ENCODE results near the gene GUCY1A2. TPM values are rescaled to one million over a fixed set of nuclear protein-coding genes. Genes with fewer than 3 reads are reported as not detected.
A peak's percentile ranks its signal among the peaks of the same experiment; 100 is the strongest.

The GUCY1A2 gene
- total RNA-seq, 6 donors from 2014 or later: 4.2 to 22.9 (median 9.2) TPM

- DNase-seq (no peak), ATAC-seq (ENCODE audit: low FRiP score in 2 of 2) (no peak)
- no peaks in the 10 kb centered on the region for H3K4me1 ChIP-seq
- peaks cover 0 to 3% (median 0%) of the 10 kb centered on the region in 4 donors for H3K9me3 ChIP-seq
- H3K4me3 ChIP-seq: no peak overlapping the region
- H3K27ac ChIP-seq: no peak overlapping the region
- TF ChIP-seq POLR2AphosphoS5 (IDR thresholded peaks at IDR 0.05): no peak
- TF ChIP-seq POLR2A (IDR thresholded peaks at IDR 0.05): no peak
- TF ChIP-seq CTCF (IDR thresholded peaks at IDR 0.05): no peak
- TF ChIP-seq EP300 (IDR thresholded peaks at IDR 0.05): no peak
- H3K36me3 ChIP-seq: no peaks in the 10 kb centered on the region
- no peaks in the 10 kb centered on the region for H3K27me3 ChIP-seq
Observed at GRCh38 chr11:106872246-106872645, 146.0 kb downstream of the GUCY1A2 start.

- Histone ChIP-seq H3K4me3 (no peak overlapping the region), H3K4me1 (no peaks in the 10 kb centered on the region), H3K9me3 (peaks cover 0 to 3% (median 0%) of the 10 kb centered on the region in 4 donors), H3K27me3 (no peaks in the 10 kb centered on the region), H3K27ac (no peak overlapping the region), H3K36me3 (no peaks in the 10 kb centered on the region)
- DNase-seq (no peak), ATAC-seq (ENCODE audit: low FRiP score in 2 of 2) (no peak)
- no peak for TF ChIP-seq POLR2A (IDR thresholded peaks at IDR 0.05)
- TF ChIP-seq POLR2AphosphoS5 (IDR thresholded peaks at IDR 0.05): no peak
- TF ChIP-seq EP300 (IDR thresholded peaks at IDR 0.05): no peak
- TF ChIP-seq CTCF (IDR thresholded peaks at IDR 0.05): no peak
Observed at GRCh38 chr11:106858200-106858599, 160.1 kb downstream of the GUCY1A2 start.

GRCh38 chr11:106856566-106856965 lies 161.7 kb downstream of the GUCY1A2 start:
- H3K4me1 ChIP-seq: no peaks in the 10 kb centered on the region
- 73 to 74% methylated on average over 3 of the region's 3 CpGs for WGBS, 2 donors
- no peak for DNase-seq
- no peak for TF ChIP-seq EP300 (IDR thresholded peaks at IDR 0.05)
- H3K9me3 ChIP-seq: peaks cover 0 to 3% (median 0%) of the 10 kb centered on the region in 4 donors
- no peak for ATAC-seq (ENCODE audit: low FRiP score in 2 of 2)
- no peak overlapping the region for H3K27ac ChIP-seq
- no peaks in the 10 kb centered on the region for H3K36me3 ChIP-seq
- no peaks in the 10 kb centered on the region for H3K27me3 ChIP-seq
- no peak overlapping the region for H3K4me3 ChIP-seq

- WGBS, 2 donors: 97 to 100% methylated on average over 6 to 7 of the region's 7 CpGs
- peak; percentile 6 to 22 for ATAC-seq (ENCODE audit: low FRiP score in 2 of 2)
- TF ChIP-seq EP300 (IDR thresholded peaks at IDR 0.05): no peak
- no peak for TF ChIP-seq POLR2AphosphoS5 (IDR thresholded peaks at IDR 0.05)
Observed at GRCh38 chr11:106854429-106854828, 163.8 kb downstream of the GUCY1A2 start.

GRCh38 chr11:106853850-106854401 lies 164.3 kb downstream of the GUCY1A2 start:
- no peaks in the 10 kb centered on the region for H3K4me1 ChIP-seq
- H3K4me3 ChIP-seq: no peak overlapping the region
- ATAC-seq (ENCODE audit: low FRiP score in 2 of 2): peak; percentile 28 to 63
- peaks cover 0 to 3% (median 0%) of the 10 kb centered on the region in 4 donors for H3K9me3 ChIP-seq
- H3K27ac ChIP-seq: no peak overlapping the region
- no peak for TF ChIP-seq POLR2A (IDR thresholded peaks at IDR 0.05)
- no peak for TF ChIP-seq POLR2AphosphoS5 (IDR thresholded peaks at IDR 0.05)
- no peak for TF ChIP-seq CTCF (IDR thresholded peaks at IDR 0.05)
- TF ChIP-seq EP300 (IDR thresholded peaks at IDR 0.05): no peak
- no peak for DNase-seq
- no peaks in the 10 kb centered on the region for H3K36me3 ChIP-seq
- 60 to 83% methylated on average over 1 of the region's 1 CpG for WGBS, 2 donors
- H3K27me3 ChIP-seq: no peaks in the 10 kb centered on the region

More at GRCh38 chr11:106854429-106854828, 163.8 kb downstream of the GUCY1A2 start:
- no peaks in the 10 kb centered on the region for H3K27me3 ChIP-seq
- peaks cover 0 to 3% (median 0%) of the 10 kb centered on the region in 4 donors for H3K9me3 ChIP-seq
- H3K27ac ChIP-seq: no peak overlapping the region
- no peak overlapping the region for H3K4me3 ChIP-seq
- no peaks in the 10 kb centered on the region for H3K36me3 ChIP-seq
- DNase-seq: peak in 1 of 2 donors; percentile 32
- H3K4me1 ChIP-seq: no peaks in the 10 kb centered on the region

- Histone ChIP-seq H3K36me3 (no peaks in the 10 kb centered on the region), H3K4me1 (no peaks in the 10 kb centered on the region), H3K27me3 (no peaks in the 10 kb centered on the region), H3K27ac (no peak overlapping the region), H3K4me3 (no peak overlapping the region), H3K9me3 (peaks cover 0 to 3% (median 0%) of the 10 kb centered on the region in 4 donors)
- no peak for ATAC-seq (ENCODE audit: low FRiP score in 2 of 2)
- DNase-seq: no peak
- TF ChIP-seq CTCF (IDR thresholded peaks at IDR 0.05) (no peak), POLR2AphosphoS5 (IDR thresholded peaks at IDR 0.05) (no peak), EP300 (IDR thresholded peaks at IDR 0.05) (no peak), POLR2A (IDR thresholded peaks at IDR 0.05) (no peak)
Observed at GRCh38 chr11:106852779-106853178, 165.5 kb downstream of the GUCY1A2 start.

All from upper lobe of left lung (tissue), 6 donors.